ENCODE data around the gene PIP5K1B.

The PIP5K1B gene

GRCh38 chr9:69012696-69013381, 307.8 kb downstream of the PIP5K1B start:
- TF ChIP-seq CTCF (conservative IDR thresholded peaks at IDR 0.05) (no peak), ZFX (IDR thresholded peaks at IDR 0.05) (no peak)
- H3K27ac ChIP-seq = no peak overlapping the region

GRCh38 chr9:69013382-69013727, 308.3 kb downstream of the PIP5K1B start:
- no peak overlapping the region for H3K27ac ChIP-seq
- TF ChIP-seq ZFX (IDR thresholded peaks at IDR 0.05) (no peak), CTCF (conservative IDR thresholded peaks at IDR 0.05) (no peak)

- no peak within 1 kb of the TSS for H3K27ac ChIP-seq
- no peak for TF ChIP-seq CTCF (conservative IDR thresholded peaks at IDR 0.05)
- TF ChIP-seq ZFX (IDR thresholded peaks at IDR 0.05) = no peak
Measured at GRCh38 chr9:69014013-69014412, 309.0 kb downstream of the PIP5K1B start, which contains the start of gene PRKACG. Gene PRKACG (minus strand): TSS chr9:69014113. CDS start chr9:69014092, 21 bp downstream.

GRCh38 chr9:69016191-69017096, 311.4 kb downstream of the PIP5K1B start:
- TF ChIP-seq ZFX (IDR thresholded peaks at IDR 0.05) = no peak
- TF ChIP-seq CTCF (conservative IDR thresholded peaks at IDR 0.05) = no peak
- H3K27ac ChIP-seq = no peak overlapping the region

GRCh38 chr9:69018737-69019136, 313.7 kb downstream of the PIP5K1B start:
- no peak for TF ChIP-seq CTCF (conservative IDR thresholded peaks at IDR 0.05)
- TF ChIP-seq ZFX (IDR thresholded peaks at IDR 0.05) = no peak
- H3K27ac ChIP-seq = no peak overlapping the region

- TF ChIP-seq ZFX (IDR thresholded peaks at IDR 0.05) (no peak), CTCF (conservative IDR thresholded peaks at IDR 0.05) (no peak)
- no peak overlapping the region for H3K27ac ChIP-seq
Measured at GRCh38 chr9:69019808-69020207, 314.8 kb downstream of the PIP5K1B start.

Measured in C4-2B (cell line).